ENCODE results near the gene MTIF3. TPM values are rescaled to one million over a fixed set of nuclear protein-coding genes. Genes with fewer than 3 reads are reported as not detected.

MTIF3 gene
- total RNA-seq, 1 donor = 66.1 TPM

DNA sequence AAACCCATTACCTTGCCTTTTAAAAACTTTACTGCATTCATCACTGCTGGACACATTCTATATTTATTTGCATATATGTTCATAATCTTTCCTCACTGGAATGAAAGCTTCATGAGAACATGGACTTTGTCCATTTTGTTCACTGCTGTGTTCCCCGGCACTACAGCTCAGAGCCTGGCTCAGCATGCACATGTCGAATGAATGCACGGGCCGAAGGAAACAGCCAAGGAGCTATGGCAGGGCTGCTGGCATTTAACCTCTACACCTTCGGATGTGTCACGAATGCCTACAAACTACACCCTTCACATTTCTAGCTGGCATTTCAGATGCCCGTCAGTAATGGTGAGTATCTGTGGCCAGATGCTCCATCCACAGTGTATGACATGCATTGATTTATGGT is 7.6 kb downstream of the MTIF3 start:
- DNase-seq (ENCODE audit: low read depth) = no peak
- TF ChIP-seq, protein P1, sequence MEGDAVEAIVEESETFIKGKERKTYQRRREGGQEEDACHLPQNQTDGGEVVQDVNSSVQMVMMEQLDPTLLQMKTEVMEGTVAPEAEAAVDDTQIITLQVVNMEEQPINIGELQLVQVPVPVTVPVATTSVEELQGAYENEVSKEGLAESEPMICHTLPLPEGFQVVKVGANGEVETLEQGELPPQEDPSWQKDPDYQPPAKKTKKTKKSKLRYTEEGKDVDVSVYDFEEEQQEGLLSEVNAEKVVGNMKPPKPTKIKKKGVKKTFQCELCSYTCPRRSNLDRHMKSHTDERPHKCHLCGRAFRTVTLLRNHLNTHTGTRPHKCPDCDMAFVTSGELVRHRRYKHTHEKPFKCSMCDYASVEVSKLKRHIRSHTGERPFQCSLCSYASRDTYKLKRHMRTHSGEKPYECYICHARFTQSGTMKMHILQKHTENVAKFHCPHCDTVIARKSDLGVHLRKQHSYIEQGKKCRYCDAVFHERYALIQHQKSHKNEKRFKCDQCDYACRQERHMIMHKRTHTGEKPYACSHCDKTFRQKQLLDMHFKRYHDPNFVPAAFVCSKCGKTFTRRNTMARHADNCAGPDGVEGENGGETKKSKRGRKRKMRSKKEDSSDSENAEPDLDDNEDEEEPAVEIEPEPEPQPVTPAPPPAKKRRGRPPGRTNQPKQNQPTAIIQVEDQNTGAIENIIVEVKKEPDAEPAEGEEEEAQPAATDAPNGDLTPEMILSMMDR (IDR thresholded peaks at IDR 0.05; ENCODE audit: insufficient read depth, low read depth, low read length) = no peak
- no peak overlapping the region for H3K4me3 ChIP-seq (ENCODE audit: low read depth, low read length)

DNA sequence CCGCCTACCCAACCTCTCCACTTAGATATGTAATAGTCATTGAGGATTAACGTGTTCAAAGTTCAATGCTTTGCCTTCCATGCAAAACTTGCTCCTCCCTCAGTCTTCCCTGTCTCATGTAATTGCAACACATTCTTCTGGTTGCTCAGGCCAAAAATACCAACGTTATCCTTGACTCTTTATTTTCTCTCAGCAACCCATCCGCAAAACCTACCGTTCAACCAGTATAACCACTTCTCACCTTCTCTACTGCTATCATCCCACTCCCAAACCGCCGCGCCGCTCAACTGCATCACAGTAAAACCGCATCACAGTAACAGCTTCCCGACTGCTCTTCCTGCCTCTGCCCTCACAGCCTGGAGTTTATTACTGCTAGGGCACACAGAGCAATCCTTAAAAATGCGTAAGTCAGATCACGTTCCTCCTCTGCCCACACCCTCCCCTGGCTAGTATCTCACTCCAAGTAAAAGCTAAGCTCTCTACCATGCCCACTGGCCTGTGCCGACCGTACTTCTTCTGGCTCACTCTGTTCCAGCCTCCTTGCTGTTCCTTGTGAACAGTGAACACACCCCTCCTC is 8.2 kb downstream of the MTIF3 start:
- TF ChIP-seq, protein P1 (IDR thresholded peaks at IDR 0.05; ENCODE audit: insufficient read depth, low read depth, low read length) = no peak
- DNase-seq (ENCODE audit: low read depth) = no peak
- no peak overlapping the region for H3K4me3 ChIP-seq (ENCODE audit: low read depth, low read length)

DNA sequence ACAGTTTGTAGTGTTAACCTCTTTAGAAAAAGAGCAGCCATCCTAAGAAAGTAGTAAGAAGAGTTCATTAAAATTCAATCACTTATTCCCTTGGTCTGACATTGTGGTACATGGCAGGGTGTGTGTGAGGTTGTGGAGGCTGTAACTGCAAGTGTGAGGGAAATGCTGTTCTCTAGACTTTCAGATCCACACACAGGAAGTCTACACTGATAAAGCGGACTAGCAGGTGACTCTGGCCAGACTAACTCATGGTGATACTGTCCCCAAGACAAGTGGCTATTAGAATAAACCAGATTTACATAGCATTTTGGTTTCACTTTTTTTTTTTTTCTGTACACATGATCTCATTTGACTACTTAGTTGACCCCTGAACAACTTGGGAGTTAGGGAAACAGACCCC is 10.0 kb downstream of the MTIF3 start:
- TF ChIP-seq, protein P1 (IDR thresholded peaks at IDR 0.05; ENCODE audit: insufficient read depth, low read depth, low read length) = no peak
- H3K4me3 ChIP-seq (ENCODE audit: low read depth, low read length) = no peak overlapping the region
- no peak for DNase-seq (ENCODE audit: low read depth)

DNA sequence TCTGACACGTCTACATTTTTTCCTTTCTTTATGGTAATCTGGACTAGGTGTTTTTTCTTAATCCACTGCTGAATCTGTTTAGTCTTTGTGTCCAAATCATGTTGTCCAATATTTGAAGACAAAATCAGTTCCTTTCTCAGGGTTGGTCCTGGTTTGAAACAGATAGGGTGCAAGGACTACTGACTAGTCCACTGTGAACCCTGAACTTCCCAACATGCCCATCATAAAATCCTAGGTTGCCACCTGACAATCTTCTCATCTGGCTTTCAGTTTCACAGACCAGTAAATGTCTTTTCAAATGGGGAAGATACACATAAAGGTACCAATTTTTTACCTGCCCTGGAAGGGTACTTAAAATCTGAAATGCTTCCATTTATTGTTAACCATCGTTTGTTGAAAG is 13.2 kb downstream of the MTIF3 start:
- no peak overlapping the region for H3K4me3 ChIP-seq (ENCODE audit: low read depth, low read length)
- TF ChIP-seq, protein P1 (IDR thresholded peaks at IDR 0.05; ENCODE audit: insufficient read depth, low read depth, low read length) = no peak
- DNase-seq (ENCODE audit: low read depth) = no peak

DNA sequence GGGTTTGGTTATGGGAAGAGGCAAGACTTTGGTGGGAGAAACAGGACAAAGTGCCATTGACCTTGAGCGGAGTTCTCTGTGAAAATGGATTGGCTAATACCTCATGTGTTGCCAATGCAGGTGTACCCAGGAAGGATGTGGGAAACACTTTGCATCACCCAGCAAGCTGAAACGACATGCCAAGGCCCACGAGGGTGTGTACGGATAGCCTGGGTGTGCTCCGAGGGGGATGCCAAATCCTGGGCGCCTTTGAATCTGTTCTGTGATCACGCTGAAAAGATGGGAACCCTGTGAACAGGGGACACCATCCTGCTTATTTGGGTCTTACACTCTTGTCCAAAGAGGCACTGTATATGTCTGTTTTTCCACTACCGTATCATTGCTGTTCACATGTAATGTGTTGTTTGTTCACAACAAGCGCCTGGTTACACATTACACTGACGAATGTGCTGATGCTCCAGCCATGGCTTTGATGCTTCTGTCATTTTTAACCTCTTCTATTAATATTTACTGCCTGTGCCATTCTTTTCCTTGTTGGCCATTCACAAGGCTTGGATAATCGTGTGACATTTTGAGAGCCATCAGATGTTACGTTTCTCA is 17.7 kb downstream of the MTIF3 start:
- DNase-seq (ENCODE audit: low read depth) = no peak
- H3K4me3 ChIP-seq (ENCODE audit: low read depth, low read length) = no peak overlapping the region
- TF ChIP-seq, protein P1 (IDR thresholded peaks at IDR 0.05; ENCODE audit: insufficient read depth, low read depth, low read length) = no peak

DNA sequence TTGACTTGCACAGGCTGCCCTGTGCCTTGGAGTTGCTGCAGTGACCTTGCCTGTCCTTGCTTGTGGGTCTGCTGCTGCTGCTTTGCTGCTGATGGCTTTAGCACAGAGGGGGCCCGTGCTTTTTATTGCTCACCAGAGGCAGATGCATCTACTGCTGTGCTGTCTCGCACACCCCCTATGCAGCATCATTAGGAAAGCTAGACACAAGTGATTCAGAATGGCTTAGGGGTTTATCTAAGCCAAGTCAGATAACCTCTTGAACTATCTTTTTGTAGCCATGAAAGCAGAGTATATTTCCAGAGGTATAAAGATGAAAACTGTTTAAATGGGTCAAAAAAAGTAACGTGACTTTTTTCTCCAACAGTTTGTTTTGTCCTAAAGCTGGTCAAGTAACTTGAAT is 18.2 kb downstream of the MTIF3 start:
- no peak overlapping the region for H3K4me3 ChIP-seq (ENCODE audit: low read depth, low read length)
- no peak for DNase-seq (ENCODE audit: low read depth)
- TF ChIP-seq, protein P1 (IDR thresholded peaks at IDR 0.05; ENCODE audit: insufficient read depth, low read depth, low read length) = no peak

DNA sequence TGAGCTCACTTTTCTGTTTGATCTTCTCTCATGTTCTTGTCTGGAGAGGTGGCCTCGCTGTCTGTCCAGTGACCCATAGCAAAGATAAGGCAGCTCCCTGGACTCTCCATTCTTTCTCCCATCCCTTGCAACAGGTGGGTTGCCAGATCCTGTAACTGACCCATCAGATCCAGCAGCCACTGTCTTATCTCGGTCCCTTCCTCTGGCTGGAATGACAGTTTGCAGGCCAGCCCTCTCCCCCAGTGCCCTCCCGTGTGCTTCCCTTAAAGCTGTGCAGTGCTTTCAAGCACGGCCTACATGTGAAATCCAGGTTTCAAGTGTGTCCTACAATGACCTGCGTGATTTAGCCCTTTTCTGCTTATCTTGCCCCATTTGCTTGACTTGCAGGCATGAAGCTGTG is 22.2 kb downstream of the MTIF3 start:
- DNase-seq (ENCODE audit: low read depth) = no peak
- TF ChIP-seq, protein P1 (IDR thresholded peaks at IDR 0.05; ENCODE audit: insufficient read depth, low read depth, low read length) = no peak
- H3K4me3 ChIP-seq (ENCODE audit: low read depth, low read length) = no peak overlapping the region
